A673 (cell line): ENCODE data around the gene ACTMAP.

Source experiments
- EZH2 ChIP-seq: fragments of 200-600 bp; sonication (generic); IDR thresholded peaks from 2 replicates; pipeline ENCODE4 v1.6.1; 2017; ENCODE audit warnings: borderline replicate concordance, low read depth, mild to moderate bottlenecking, mixed read lengths, antibody characterized with exemption, low read length; ENCODE audit not compliant: poor library complexity, severe bottlenecking
- TF ChIP-seq, protein P1 (sequence below): fragments of 300-800, 200-600 bp; sonication (generic); conservative IDR thresholded peaks from 2 replicates; pipeline ENCODE4 v1.5.1; 2017; ENCODE audit warnings: low read depth, mild to moderate bottlenecking, antibody characterized with exemption, low read length, moderate library complexity, mixed read lengths

DNA sequence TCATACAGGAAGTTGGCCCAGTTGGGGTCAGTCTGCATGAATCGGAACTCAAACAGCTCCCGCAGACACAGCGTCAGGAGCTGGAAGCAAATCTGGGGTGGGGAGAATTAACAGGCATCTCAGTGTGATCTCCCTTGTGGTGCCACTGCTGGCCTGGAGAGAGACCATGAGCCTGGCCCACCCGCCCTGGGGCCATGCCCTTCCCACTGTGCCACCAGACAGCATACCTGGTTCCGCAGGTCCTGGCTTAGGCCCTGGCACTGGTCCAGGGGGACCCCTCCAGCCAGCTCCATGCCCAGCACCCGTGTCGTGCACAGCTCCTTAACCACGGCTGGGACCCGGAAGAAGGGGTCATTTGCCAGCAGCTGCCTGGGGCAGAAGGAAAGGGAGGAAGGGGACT, 50.2 kb downstream of the ACTMAP start:
- TF ChIP-seq, protein P1, sequence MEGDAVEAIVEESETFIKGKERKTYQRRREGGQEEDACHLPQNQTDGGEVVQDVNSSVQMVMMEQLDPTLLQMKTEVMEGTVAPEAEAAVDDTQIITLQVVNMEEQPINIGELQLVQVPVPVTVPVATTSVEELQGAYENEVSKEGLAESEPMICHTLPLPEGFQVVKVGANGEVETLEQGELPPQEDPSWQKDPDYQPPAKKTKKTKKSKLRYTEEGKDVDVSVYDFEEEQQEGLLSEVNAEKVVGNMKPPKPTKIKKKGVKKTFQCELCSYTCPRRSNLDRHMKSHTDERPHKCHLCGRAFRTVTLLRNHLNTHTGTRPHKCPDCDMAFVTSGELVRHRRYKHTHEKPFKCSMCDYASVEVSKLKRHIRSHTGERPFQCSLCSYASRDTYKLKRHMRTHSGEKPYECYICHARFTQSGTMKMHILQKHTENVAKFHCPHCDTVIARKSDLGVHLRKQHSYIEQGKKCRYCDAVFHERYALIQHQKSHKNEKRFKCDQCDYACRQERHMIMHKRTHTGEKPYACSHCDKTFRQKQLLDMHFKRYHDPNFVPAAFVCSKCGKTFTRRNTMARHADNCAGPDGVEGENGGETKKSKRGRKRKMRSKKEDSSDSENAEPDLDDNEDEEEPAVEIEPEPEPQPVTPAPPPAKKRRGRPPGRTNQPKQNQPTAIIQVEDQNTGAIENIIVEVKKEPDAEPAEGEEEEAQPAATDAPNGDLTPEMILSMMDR, result no peak
- no peak for TF ChIP-seq EZH2
